Ishikawa (cell line): Measurements from ENCODE around the gene DHFR2.

ENCODE experiments used
- CEBPB ChIP-seq: IDR thresholded peaks from 2 replicates; pipeline ENCODE4 v1.6.1; 2012
- CREB1 ChIP-seq: IDR thresholded peaks from 2 replicates; pipeline ENCODE4 v1.6.1; 2012; ENCODE audit warnings: low read depth
- EGR1 ChIP-seq: IDR thresholded peaks from 2 replicates; pipeline ENCODE4 v1.6.1; 2012
- EP300 ChIP-seq: IDR thresholded peaks from 2 replicates; pipeline ENCODE4 v1.6.1; 2012; ENCODE audit warnings: borderline replicate concordance
- FOXM1 ChIP-seq: IDR thresholded peaks from 2 replicates; pipeline ENCODE4 v1.6.1; 2012; ENCODE audit warnings: low read depth, borderline replicate concordance
- MAX ChIP-seq: IDR thresholded peaks from 2 replicates; pipeline ENCODE4 v1.6.1; 2012
- NFIC ChIP-seq: IDR thresholded peaks from 2 replicates; pipeline ENCODE4 v1.6.1; 2012
- RAD21 ChIP-seq: IDR thresholded peaks from 2 replicates; pipeline ENCODE4 v1.6.1; 2012; ENCODE audit warnings: low read depth
- REST ChIP-seq: IDR thresholded peaks from 2 replicates; pipeline ENCODE4 v1.6.1; 2012; ENCODE audit warnings: low read depth, mild to moderate bottlenecking
- TAF1 ChIP-seq: IDR thresholded peaks from 2 replicates; pipeline ENCODE4 v1.6.1; 2012; ENCODE audit warnings: low read depth, mild to moderate bottlenecking
- TCF12 ChIP-seq: IDR thresholded peaks from 2 replicates; pipeline ENCODE4 v1.6.1; 2012; ENCODE audit warnings: low read depth
- TEAD4 ChIP-seq: IDR thresholded peaks from 2 replicates; pipeline ENCODE4 v1.6.1; 2012
- USF1 ChIP-seq: IDR thresholded peaks from 2 replicates; pipeline ENCODE4 v1.6.1; 2012
- YY1 ChIP-seq: IDR thresholded peaks from 2 replicates; pipeline ENCODE4 v1.6.1; 2012; ENCODE audit warnings: low read depth
- ZBTB7A ChIP-seq: IDR thresholded peaks from 2 replicates; pipeline ENCODE4 v1.6.1; 2012; ENCODE audit warnings: low read depth

DHFR2 gene

GRCh38 chr3:94092086-94092485 lies 29.4 kb upstream of the DHFR2 start:
- TF ChIP-seq USF1 = no peak

- TF ChIP-seq ZBTB7A (no peak), REST (no peak), YY1 (no peak), TCF12 (no peak), MAX (no peak), EGR1 (no peak), CREB1 (no peak), TAF1 (no peak), FOXM1 (no peak), RAD21 (no peak), TEAD4 (no peak), EP300 (no peak), CEBPB (no peak), USF1 (no peak), NFIC (no peak)
Observed at GRCh38 chr3:94089126-94089525, 26.4 kb upstream of the DHFR2 start.

GRCh38 chr3:94083261-94083660 lies 20.5 kb upstream of the DHFR2 start:
- TF ChIP-seq EGR1 (no peak), EP300 (no peak), ZBTB7A (no peak), TCF12 (no peak), CEBPB (no peak)

- TF ChIP-seq TEAD4 (peak; percentile 87), FOXM1 (0 out of 2 replicates have a peak, but pooled peaks have one; percentile 38), RAD21 (no peak), EP300 (peak; percentile 72; the same call in 1 of the 2 replicates), NFIC (peak; percentile 84), TAF1 (no peak), CREB1 (0 out of 2 replicates have a peak, but pooled peaks have one; percentile 15), USF1 (no peak), MAX (0 out of 2 replicates have a peak, but pooled peaks have one; percentile 19), REST (no peak), CEBPB (peak; percentile 46; the same call in 1 of the 2 replicates), TCF12 (peak; percentile 86), YY1 (no peak)
Observed at GRCh38 chr3:94082391-94082937, 19.7 kb upstream of the DHFR2 start.

- TF ChIP-seq REST = no peak
- TF ChIP-seq ZBTB7A = no peak
- TF ChIP-seq CREB1 = no peak
- no peak for TF ChIP-seq EP300
- no peak for TF ChIP-seq RAD21
- no peak for TF ChIP-seq YY1
- TF ChIP-seq FOXM1 = no peak
Observed at GRCh38 chr3:94081884-94082283, 19.2 kb upstream of the DHFR2 start.
